ENCODE data around the gene PHF14.

- no peak for TF ChIP-seq POLR2A (IDR thresholded peaks at IDR 0.05; ENCODE audit: low read length)
- TF ChIP-seq GATA1 (IDR thresholded peaks at IDR 0.05; ENCODE audit: low read depth, low read length) = no peak
These were observed 204.1 kb downstream of the PHF14 start for GRCh38 chr7:11177793-11178192.
